HFFc6 (cell line): Measurements from ENCODE around the gene CRISPLD2. TPM values are rescaled to one million over a fixed set of nuclear protein-coding genes. Genes with fewer than 3 reads are reported as not detected.

Experiments used
- DNase-seq: peaks from one replicate; pipeline ENCODE4 v3.0.0-alpha.2; 2018
- H3K27ac Mint-ChIP-seq: 2 replicates; pipeline ENCODE4 v1.8.0; 2020; ENCODE audit warnings: mild to moderate bottlenecking, mixed read lengths
- H3K27me3 Mint-ChIP-seq: 2 replicates; pipeline ENCODE4 v1.8.0; 2021; ENCODE audit warnings: mild to moderate bottlenecking, moderate library complexity, mixed read lengths; ENCODE audit not compliant: insufficient read depth
- H3K36me3 Mint-ChIP-seq: 2 replicates; pipeline ENCODE4 v1.8.0; 2021; ENCODE audit warnings: low read depth, mixed read lengths
- H3K4me1 Mint-ChIP-seq: 2 replicates; pipeline ENCODE4 v1.8.0; 2020; ENCODE audit warnings: low read depth, mixed read lengths
- H3K4me3 Mint-ChIP-seq: 2 replicates; pipeline ENCODE4 v1.8.0; 2020; ENCODE audit warnings: mild to moderate bottlenecking, moderate library complexity, mixed read lengths
- H3K9me3 Mint-ChIP-seq: 2 replicates; pipeline ENCODE4 v1.8.0; 2020; ENCODE audit warnings: mild to moderate bottlenecking, mixed read lengths
- CTCF ChIP-seq: fragments of 200-600 bp; sonication (generic); IDR thresholded peaks from 2 replicates; pipeline ENCODE4 v1.5.0; 2021; ENCODE audit warnings: antibody characterized with exemption, mild to moderate bottlenecking
- total RNA-seq, 6 experiments: library from RNA; stranded (reverse); fragmentation: NEBNext Ultra II Directional; extraction: Animal tissue kit (Norgen Biotek cat#: 25700); gene quantifications; 2 replicates in 1 of 6; 3 replicates in 5 of 6; pipeline ENCODE4 v1.2.3, GENCODE V29; 2021

Gene CRISPLD2
- total RNA-seq, 6 experiments from 2014 or later = 12.2 to 15.5 (median 13.6) TPM

GRCh38 chr16:84885342-84885910 is 65.6 kb downstream of the CRISPLD2 start:
- peaks cover 2% of the 10 kb centered on the region; the same call in 1 of the 2 replicates for H3K27me3 Mint-ChIP-seq
- no peak overlapping the region for H3K27ac Mint-ChIP-seq
- TF ChIP-seq CTCF = no peak
- no peak for DNase-seq
- H3K9me3 Mint-ChIP-seq = peaks cover 4% of the 10 kb centered on the region
- peaks cover 57% of the 10 kb centered on the region for H3K4me1 Mint-ChIP-seq
- H3K36me3 Mint-ChIP-seq = peaks cover 18% of the 10 kb centered on the region
- H3K4me3 Mint-ChIP-seq = no peak overlapping the region

GRCh38 chr16:84886497-84887090 is 66.8 kb downstream of the CRISPLD2 start:
- Mint-ChIP-seq H3K4me3 (no peak overlapping the region), H3K9me3 (peaks cover 4% of the 10 kb centered on the region), H3K27ac (no peak overlapping the region; the same call in 1 of the 2 replicates), H3K4me1 (peaks cover 49% of the 10 kb centered on the region), H3K36me3 (peaks cover 13% of the 10 kb centered on the region), H3K27me3 (peaks cover 2% of the 10 kb centered on the region; the same call in 1 of the 2 replicates)
- DNase-seq = no peak
- TF ChIP-seq CTCF = no peak

- Mint-ChIP-seq H3K4me3 (no peak overlapping the region), H3K36me3 (peaks cover 7% of the 10 kb centered on the region), H3K9me3 (peaks cover 4% of the 10 kb centered on the region), H3K27me3 (peaks cover 2% of the 10 kb centered on the region; the same call in 1 of the 2 replicates), H3K4me1 (peaks cover 42% of the 10 kb centered on the region), H3K27ac (no peak overlapping the region)
- TF ChIP-seq CTCF = no peak
- DNase-seq = no peak
These were observed 67.4 kb downstream of the CRISPLD2 start for GRCh38 chr16:84887207-84887606.

- no peaks in the 10 kb centered on the region for H3K36me3 Mint-ChIP-seq
- H3K9me3 Mint-ChIP-seq = peaks cover 4% of the 10 kb centered on the region; the same call in 1 of the 2 replicates
- DNase-seq = peak; percentile 16
- H3K27ac Mint-ChIP-seq = peak overlapping the region; percentile 77
- H3K4me3 Mint-ChIP-seq = no peak overlapping the region
- H3K27me3 Mint-ChIP-seq = peaks cover 2% of the 10 kb centered on the region; the same call in 1 of the 2 replicates
- H3K4me1 Mint-ChIP-seq = peaks cover 31% of the 10 kb centered on the region
- no peak for TF ChIP-seq CTCF
These were observed 68.7 kb downstream of the CRISPLD2 start for GRCh38 chr16:84888450-84888849.

- H3K27ac Mint-ChIP-seq = peak overlapping the region; percentile 77
These were observed 69.3 kb downstream of the CRISPLD2 start for GRCh38 chr16:84889066-84889465.

More at GRCh38 chr16:84889066-84889465, 69.3 kb downstream of the CRISPLD2 start:
- H3K4me1 Mint-ChIP-seq = peaks cover 29% of the 10 kb centered on the region
- H3K4me3 Mint-ChIP-seq = peak overlapping the region; percentile 39; the same call in 1 of the 2 replicates
- peaks cover 2% of the 10 kb centered on the region; the same call in 1 of the 2 replicates for H3K27me3 Mint-ChIP-seq
- DNase-seq = no peak
- TF ChIP-seq CTCF = no peak
- H3K9me3 Mint-ChIP-seq = peaks cover 4% of the 10 kb centered on the region; the same call in 1 of the 2 replicates
- H3K36me3 Mint-ChIP-seq = no peaks in the 10 kb centered on the region
